Gastrocnemius medialis (tissue), 4 donors: ENCODE data around the gene WDR62.

Experiments used
- CTCF ChIP-seq, 5 experiments: fragments of 450-650 bp in 3 of 5; fragments of 200-600 bp in 2 of 5; sonication (generic) in 2 of 5; IDR thresholded peaks in 4 of 5; conservative IDR thresholded peaks in 1 of 5; 1 replicate in 4 of 5; 2 replicates in 1 of 5; pipeline ENCODE4 v1.5.1; 2016 to 2019; ENCODE audit warnings: antibody characterized with exemption in 5 of 5, mild to moderate bottlenecking in 3 of 5, moderate library complexity in 3 of 5
- POLR2A ChIP-seq, 2 donors: fragments of 450-650 bp; IDR thresholded peaks; one replicate each; pipeline ENCODE4 v1.6.1; 2017; ENCODE audit warnings: antibody characterized with exemption in 2 of 2, mild to moderate bottlenecking in 2 of 2, moderate library complexity in 2 of 2

GRCh38 chr19:36064826-36065225, 10.1 kb downstream of the WDR62 start:
- TF ChIP-seq CTCF (IDR thresholded peaks at IDR 0.05 in 4 of 5, conservative IDR thresholded peaks at IDR 0.05 in 1 of 5) (no peak), POLR2A (IDR thresholded peaks at IDR 0.05) (no peak)
